HG03064 (cell line): Measurements from ENCODE around the gene PLEKHG4B.
"Not testable (repeated sequence)": the region's sequence is repeated elsewhere in the genome, so short reads cannot be mapped to it uniquely, and the experiment has no call there.

Experiments
- ATAC-seq: cut with Tn5 transposase; IDR thresholded peaks from one replicate; pipeline ENCODE4 v1.9.1; 2021; ENCODE audit warnings: low read depth; ENCODE audit not compliant: unreplicated experiment

PLEKHG4B gene

DNA sequence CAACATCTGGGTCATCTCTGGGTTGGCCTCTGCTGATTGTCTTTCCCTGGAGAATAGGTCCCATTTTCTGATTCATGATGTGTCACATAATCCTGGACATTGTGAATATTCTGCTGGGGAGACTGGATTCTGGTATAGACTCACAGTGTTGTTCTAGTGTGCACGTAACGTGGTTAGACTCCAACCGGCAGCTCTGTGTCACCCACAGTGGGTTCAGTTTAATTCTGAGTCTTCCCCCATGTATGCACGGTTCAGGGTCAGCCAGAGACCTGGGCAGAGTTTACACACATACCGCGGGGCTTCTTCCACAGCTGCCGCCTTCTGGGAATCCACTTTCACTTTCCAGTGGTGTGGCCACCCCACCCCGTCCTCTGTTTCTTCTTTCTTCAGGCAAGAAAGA is 61.3 kb downstream of the PLEKHG4B start:
- ATAC-seq: no peak

GRCh38 chr5:154236-154635 is 62.3 kb downstream of the PLEKHG4B start:
- no peak for ATAC-seq

- no peak for ATAC-seq
Observed at GRCh38 chr5:154826-155225, 62.9 kb downstream of the PLEKHG4B start.

DNA sequence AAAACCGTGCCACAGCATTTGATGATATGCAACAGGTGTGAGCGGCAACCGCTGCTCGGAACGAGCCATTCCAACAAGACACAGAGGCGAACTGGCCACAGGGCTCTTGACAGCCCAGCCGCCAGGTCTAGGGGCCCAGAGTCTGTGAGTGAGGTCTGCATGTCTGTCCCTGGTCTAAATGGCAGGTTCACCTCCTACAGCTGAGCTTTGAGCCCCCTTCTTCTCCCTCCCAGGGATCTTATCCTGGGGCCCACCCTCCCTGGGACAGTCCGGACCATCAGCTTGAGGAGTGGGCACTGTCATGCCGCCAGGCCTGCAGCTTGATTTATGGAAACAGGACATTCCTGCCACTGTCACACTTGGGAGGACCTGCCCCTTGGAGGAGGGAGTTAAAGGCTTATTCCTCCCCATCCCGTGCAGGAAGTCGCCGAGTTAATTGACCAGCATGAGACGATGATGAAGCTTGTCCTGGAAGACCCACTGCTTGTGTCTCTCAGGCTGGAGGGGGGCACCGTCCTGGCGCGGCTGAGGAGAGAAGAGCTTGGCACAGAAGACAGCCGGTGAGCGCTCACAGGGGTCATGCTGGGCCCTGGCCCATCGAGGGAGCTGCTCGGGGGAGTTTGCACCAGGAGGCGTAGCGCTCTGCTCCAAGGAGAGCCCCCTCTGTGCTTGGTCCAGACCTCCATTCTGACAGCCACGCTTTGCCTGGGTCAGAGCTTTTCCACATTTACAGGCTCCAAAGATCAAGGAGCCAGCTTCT is 63.9 kb downstream of the PLEKHG4B start:
- no peak for ATAC-seq

GRCh38 chr5:156411-157072 is 64.6 kb downstream of the PLEKHG4B start:
- no peak for ATAC-seq

- ATAC-seq: no peak
Observed at GRCh38 chr5:157126-157715, 65.3 kb downstream of the PLEKHG4B start.

- ATAC-seq: no peak
Observed at GRCh38 chr5:157801-158200, 65.8 kb downstream of the PLEKHG4B start.

- ATAC-seq: no peak
Observed at GRCh38 chr5:158807-159447, 67.0 kb downstream of the PLEKHG4B start.

DNA sequence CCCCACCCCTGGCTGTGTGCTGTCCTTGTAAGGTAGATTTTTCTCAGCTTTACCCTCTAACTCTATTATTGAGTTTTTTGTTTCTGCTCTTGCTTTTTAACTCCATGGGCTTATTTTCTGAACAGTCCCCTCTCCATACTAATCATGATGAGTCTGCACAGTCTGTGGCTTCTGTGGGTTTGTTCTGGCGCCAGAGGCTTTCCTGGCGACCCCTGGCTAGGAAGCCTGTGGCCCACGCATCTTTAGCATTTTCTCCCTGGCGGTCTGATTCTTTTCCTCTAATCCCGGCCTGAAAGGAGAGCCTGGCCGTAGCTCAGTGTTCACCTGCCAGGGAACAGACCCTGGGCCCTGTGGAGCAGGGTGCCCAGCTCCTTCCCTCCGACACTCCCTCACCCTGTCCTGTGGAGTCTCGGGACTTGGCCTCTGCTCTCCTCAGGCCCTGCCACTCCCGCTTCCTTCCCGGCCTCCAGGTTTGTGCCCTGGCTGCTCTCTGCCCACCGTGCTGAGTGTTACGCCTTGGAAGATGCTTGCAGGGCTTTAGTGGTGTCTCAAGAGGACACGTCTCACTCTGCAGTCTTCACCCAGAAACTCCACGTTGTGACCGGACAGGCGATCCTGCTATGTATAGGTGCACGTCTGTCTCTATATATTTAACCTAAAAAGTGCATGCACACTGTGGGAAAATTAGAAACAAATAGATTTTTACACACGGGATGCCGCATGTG is 67.6 kb downstream of the PLEKHG4B start:
- ATAC-seq: no peak

DNA sequence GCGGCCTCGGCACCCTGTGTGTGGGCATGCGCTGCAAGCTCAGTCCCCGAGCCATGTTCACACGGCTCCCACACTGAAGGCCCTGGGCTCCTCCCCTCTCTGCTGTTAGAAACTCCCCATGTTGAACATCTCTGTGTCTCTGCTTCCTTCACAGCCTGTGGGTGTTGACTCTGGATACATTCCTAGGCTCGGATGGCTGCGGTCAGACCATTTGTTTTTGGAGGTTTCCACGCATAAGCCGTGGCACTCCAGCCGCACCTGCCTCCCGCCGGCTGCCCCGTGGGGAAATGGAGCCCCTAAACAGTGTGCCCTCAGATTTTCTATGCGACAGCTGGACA is 68.2 kb downstream of the PLEKHG4B start:
- ATAC-seq: no peak

DNA sequence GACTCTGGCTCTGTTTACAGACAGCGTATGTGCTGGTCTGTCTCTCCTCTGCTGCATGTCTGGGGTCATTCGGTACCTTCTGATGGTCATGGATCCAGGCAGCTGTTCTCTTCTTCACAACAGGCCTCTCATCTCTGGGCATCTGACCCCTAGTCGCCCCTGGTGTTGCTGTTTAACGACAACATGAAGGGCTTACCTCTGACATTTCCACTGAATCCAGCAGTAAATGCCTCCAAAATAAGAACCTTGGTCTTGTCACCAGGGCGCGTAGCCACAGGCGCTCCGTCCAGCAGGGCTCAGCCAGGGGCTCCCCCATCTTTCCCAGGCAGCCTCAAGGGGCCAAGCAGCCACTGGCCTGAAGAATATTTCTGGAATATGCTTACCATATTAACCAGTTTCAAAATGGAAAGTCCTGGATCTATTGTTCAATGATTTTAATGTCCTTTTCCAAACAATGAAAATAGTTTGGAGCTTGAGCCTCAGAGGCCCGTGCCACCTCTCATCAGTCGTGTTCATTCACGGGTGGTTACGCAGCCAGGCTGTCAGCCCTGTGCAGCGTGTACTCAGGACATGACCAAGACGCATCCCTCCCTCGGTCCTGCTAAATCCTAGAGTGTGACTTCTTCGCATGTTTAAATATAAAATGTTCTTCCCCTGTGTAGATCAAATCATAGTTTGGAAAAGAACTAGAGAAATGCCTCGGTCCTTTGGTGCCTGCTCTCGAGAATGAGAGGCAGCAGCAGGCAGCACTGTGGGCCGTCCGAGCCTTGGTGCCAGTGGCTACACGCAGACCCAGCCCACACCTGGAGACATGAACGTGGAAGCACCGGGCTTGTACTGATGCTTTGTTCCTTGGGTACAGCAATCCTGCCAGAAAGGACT is 69.2 kb downstream of the PLEKHG4B start:
- ATAC-seq: no peak

DNA sequence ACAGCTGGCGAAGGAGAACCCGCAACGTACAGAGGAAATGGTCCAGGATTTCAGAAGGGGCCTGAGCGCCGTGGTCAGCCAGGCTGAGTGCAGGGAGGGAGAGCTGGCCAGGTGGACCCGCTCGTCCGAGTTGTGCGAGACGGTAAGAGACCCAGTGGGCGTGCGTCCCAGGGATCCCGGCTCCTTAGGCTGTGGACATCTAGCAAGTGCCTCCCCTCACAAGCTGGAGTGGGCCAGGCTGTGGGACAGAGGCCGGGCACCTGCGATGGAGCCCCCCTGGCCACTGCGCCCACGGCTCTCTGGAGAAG is 69.8 kb downstream of the PLEKHG4B start:
- no peak for ATAC-seq

DNA sequence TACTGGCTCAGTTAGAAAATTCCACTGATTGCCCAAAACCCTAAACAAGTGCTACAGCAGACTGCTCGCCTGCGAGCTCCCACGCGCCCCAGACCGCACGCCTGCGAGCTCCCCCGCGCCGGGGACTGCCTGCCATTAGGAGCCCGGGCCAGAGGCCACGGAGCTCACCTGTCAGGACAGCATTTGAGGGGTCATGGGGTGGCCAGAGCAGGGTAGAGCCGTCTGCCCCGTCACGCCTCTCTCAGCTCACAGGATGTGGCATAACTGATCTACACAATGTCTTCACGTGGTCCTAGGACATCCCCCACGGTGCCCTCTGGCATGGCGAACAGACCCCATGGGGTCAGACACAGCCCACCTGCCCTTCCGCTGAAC is 70.2 kb downstream of the PLEKHG4B start:
- no peak for ATAC-seq

- no peak for ATAC-seq
Observed at GRCh38 chr5:162565-163337, 70.8 kb downstream of the PLEKHG4B start.

GRCh38 chr5:163338-163620 is 71.3 kb downstream of the PLEKHG4B start:
- no peak for ATAC-seq

GRCh38 chr5:163841-164240 is 71.9 kb downstream of the PLEKHG4B start:
- ATAC-seq: no peak

DNA sequence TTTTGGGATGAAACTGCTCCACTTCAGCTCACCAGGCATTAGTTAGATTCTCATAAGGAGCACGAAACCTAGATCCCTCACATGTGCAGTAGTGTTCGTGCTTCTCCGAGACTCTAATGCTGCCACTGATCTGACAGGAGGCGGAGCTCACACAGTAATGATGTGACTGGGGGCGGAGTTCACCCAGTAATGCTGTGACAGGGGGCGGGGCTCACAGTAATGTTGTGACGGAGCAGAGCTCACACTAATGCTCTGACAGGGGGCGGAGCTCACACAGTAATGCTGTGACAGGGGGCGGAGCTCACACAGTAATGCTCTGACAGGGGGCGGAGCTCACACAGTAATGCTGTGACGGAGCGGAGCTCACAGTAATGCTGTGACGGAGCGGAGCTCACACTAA is 72.3 kb downstream of the PLEKHG4B start:
- no peak for ATAC-seq

DNA sequence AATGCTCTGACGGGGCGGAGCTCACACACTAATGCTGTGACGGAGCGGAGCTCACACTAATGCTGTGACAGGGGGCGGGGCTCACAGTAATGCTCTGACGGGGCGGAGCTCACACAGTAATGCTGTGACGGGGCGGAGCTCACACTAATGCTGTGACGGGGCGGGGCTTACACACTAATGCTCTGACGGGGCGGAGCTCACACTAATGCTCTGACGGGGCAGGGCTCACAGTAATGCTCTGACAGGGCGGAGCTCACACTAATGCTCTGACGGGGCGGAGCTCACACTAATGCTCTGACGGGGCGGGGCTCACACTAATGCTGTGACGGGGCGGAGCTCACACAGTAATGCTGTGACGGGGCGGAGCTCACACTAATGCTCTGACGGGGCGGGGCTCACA is 72.8 kb downstream of the PLEKHG4B start:
- not testable (repeated sequence) for ATAC-seq

DNA sequence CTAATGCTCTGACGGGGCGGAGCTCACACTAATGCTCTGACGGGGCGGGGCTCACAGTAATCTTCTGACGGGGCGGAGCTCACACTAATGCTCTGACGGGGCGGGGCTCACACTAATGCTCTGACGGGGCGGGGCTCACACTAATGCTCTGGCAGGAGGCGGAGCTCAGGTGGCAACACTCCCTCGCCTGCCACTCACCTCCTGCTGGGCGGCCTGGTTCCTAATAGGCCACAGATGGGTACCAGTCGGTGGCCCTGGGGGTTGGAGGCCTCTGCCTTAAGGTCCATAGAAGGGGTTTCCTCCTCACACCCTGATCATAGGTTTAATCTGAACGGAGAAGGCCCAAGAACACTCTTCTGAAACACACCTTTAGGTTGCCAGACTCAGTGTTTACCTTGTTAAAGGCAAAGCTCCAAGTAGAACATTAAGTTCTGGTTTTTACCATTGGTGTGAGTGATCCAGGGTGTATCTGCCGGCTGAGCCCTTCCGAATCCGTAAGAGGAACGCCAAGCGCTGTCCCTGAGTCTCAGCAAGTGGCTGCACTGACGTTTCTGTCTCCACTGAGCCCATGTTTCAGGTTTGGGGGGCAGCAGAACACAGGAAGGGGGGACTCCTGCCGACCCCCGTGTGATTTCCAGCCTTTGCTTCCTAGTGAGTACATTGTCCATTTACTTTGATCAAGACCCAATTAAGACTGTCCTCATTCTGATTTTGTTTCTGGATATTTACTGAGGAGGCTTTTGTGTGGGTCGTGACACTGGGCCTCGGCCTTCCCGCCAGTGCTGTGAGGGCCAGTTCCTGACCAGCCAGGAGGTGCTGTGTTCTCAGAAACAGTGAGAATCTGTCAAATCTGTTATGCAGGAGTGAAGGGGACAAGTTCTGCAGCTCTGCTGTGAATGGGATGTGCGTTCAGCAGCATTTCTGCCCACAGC is 74.7 kb downstream of the PLEKHG4B start:
- no peak for ATAC-seq
